ENCODE data around the gene CRACR2A.

Gene CRACR2A

DNA sequence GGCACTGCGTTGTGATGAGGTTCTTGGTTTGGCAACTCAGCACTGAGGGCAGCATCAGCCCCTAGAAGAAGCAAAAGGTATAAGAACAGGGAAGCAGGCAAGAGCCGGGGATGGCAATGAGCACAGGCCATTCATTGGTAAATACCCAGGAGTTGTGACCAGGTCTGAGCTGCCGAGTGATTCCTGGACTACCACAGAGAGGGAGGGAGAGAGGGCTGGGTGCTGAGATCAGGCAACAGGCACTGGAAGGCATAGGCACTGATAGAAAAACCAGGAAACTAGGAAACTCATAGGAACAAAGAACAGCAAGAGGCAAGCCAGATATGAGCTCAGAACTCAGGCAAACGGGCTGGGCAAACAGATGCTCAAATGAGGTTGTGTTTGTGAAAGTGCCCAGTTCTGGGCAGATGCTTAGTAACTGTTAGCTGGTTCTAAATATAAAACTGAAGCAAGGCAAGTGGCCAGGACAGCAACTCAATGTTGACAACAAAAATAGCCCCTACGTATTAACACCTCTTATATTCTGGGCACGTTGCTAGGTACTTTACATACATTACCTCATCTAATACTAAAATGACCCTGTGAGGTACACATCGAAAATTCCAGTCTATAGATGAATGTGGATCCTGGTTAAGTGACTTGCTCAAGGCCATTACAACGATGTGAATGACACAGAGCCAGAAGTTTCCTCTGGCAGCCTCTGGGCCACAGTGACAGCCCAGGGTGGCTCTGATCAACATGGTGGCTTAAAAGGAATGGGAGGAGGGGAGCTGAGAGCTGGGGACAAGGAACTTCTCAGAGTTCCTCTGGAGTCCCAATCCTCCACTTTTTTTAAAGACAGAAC, 140.8 kb downstream of the CRACR2A start:
- FAIRE-seq = no peak

DNA sequence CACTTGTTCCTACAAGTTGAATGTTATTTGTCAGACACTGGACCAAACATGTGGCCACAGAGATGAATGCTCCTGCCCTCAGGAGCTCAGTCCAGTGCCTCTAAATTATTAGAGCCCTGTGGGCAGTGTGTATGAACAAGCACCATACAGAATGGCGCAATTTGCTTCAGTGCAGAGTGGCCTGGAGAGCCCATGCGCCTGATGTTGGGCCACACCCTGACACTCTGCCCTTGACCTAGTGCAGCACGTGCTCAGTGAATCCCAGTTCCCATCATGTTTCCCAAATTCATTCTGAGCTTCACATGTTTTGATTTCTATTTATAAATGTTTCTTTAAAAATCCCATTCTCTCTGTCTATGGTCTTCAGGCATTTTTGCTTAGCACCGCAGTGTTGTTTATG, 145.1 kb downstream of the CRACR2A start:
- FAIRE-seq = no peak

DNA sequence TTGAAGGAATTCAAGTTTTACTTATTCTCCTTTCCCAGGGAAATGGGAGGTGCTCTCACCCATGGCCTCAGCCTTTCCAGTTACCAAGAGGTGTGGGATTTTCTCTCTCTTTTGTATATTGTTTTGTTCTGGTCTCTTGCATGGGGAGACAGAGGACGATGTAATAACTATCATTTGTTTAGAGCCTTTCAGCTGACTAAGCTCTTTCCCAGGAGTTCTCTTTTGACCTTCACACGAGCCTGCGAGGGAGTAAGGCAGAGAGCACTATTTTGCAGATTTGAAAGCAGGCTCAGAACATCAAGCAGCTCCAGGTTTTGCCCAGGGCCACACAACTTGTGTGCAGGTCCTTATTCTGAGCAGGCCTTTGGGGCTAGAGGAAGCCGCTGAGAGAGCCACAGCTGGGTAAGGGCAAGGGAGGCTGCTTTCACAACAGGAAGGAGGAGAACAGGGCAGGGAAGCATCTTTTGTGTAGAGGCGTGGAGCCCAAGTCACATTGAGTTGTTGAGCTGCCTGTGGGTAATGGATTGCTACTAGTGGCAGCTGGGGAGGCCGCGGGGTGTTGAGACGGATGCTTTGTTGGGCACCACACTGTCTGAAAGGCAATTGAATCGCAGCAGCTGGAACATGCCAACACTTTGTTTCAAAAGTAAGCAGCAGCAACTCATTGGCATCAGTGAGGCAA, 145.7 kb downstream of the CRACR2A start:
- no peak for FAIRE-seq

DNA sequence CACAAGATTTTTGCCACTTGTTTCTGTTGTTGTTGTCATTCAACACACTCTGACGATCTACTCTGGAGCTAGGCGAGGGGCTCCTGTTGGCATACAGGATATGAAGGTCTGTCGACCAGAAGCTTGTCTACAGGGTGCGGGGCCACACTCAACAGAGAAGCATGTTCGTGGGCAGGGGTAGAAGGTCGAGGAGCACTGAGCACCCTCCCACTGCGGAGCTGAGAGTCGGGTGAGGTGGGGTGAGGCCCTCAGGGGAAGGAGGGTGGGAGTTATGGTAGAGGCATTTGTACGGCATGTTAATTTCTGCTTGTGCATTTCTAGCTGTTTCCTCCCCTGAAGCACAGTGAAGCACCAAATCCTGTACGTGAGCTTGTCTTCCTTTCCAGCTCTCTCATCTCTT, 146.8 kb downstream of the CRACR2A start:
- FAIRE-seq = no peak

DNA sequence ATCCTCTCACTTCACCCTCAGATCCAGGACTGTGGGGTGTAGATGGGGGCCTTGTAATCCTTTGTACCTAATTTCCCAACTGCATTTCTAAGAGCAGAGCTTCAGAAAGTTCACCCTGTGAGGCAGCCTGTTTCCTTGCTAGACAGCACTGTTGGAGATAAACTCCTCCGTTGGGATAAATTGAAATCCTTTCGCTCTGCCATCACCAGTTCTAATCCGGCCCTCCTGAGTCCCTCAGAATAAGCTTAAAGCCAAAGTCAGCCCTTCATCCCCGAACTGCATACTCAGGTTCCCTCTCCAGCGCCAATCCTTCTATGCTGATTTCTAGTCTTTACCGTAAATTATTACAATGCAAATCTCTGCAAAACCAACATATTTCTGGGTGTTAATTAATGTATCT, 147.2 kb downstream of the CRACR2A start:
- FAIRE-seq = no peak

DNA sequence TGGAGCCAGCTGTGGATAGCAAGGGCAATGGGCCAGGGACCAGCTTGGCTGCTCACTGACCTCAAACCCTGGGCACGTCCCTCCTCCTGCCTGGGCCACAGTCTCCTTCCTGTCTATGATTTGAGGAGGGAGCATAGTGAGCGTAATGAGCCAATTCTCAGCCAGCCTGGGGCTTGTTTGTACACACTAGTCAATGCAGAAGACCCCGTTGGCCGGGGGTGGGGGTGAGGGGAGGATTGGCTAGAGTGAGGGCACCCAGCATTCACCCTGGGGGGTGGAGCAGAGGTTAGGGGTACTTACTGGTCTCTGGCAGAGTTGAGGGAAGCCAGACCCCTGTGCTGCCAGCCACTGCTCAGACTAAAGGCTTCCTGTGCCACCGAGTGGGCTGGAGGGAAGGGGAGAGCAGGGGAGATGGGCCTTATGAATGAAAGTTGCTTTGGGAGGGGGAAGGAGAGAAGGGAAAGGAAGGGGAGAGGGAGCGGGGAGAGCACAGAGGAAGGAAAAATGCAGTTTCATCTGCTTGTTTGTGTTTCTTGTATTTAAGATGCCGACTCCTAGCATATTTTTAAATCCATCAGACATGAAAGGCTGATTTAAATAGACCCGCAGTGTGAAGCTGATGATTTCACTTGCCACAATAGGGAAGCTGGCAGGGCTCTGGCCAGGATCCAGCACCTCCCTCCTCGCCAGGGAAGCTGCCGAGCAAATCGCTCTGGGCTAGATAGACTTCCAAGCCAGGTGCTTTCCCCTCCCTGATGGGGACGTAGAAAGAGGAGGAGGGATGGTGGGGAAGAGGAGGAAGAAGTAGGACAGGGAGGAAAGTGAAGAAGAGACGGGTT, 147.9 kb downstream of the CRACR2A start:
- no peak for FAIRE-seq

DNA sequence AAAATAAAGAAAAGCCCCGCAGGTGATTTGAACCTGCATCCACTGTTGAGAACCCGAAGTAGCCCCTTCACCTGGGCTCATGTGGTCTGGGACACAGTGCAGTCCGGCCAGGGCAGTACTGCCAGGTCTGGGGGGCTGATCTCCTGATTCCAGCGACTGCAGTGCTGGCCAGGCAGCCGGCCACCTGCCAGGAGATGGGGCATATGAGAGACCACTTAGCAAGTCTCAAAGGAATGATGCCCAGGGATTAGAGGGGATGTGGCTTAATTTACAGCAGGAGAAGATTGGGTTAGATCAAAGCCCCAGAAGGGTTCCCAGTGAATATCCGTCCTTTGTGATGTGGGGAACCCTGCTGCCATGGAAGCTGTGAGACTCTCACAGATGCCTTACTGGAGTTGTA, 148.6 kb downstream of the CRACR2A start:
- FAIRE-seq = no peak

DNA sequence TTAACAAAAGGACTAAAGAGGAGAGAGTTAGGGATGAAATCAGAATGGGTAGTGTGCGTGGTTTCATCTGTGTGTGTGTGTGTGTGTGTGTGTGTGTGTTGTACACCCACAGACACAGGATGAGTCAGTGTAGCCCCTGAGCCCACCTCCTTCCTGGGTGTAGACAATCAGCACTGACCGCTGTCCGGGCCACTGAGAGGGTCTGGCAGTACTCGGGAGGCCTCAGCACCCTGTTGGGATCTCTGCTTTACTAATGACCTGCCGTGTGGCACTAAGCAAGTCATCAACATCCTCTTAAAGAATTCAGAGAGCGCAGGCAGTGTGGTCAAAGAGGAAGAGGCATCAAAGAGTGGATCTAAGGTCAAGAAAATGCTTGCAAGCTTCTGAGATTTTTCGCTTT, 149.3 kb downstream of the CRACR2A start:
- no peak for FAIRE-seq

DNA sequence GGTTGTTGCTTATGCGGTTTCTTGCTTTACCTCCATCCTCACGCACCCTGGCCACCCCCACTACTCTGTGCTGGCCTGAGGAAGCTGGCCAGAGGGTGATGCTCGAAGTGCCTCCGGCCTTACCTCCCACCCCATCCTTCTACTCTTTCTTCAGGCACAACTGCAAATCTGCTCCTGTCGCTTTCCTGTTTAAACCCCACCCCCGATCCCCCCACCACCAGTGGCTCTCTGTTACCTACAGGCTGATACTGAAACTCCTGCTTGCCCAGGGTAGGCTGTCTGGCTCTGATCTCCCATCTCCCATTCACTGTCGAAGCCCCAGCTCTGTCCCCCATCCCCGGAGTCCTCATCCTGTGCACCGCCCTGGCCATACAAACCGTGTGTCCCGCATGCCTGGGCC, 150.4 kb downstream of the CRACR2A start:
- no peak for FAIRE-seq

DNA sequence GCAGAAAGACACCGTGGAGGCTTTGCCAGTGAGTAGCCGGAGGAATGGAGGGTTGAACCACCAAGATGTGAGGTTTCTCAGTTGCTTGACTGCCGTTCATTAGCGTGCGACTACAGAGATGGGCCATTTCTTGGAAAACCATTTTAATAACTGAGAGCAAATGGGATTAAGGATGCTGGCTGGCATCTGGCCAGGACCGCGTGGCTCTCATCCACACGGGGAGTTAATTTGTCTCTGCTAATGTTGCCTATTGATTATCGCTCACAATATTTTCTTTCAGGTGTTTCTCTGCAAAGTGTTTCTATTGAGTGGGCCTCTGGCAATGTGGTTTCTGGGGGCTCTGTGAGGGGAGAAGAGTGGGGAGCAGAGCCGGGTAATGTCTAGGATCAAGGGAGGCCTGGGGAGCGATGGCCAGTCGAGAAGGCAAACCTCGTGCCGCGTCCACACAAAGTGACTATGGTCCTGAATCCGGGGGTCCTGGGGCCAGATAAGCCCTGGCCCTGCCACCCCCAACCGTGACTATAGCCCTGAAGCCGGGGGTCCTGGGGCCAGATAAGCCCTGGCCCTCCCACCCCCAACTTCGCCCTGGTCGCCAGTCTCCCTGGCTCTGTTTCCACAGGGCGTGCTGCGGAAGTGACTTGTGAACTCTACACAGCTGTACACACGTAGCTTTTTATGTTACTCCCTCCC, 151.3 kb downstream of the CRACR2A start:
- FAIRE-seq = no peak

DNA sequence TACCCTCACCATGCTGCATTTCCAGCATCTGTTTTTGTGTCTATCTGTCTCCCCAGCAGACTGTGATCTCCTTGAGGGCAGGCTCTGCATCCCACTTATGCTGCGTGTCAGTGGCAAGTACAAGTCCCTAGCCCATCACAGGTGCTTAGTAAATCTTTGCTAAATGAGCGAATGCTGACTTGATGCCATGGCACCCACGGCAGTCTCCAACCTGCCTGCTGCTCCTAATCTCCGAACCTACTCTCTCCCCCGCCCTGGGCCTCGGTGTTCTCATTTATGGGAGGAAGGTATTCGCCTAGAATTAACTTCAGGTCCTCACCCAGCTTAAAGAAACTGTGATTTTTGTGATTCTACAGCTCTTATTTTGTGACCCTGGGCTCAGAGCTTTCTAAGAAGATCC, 152.0 kb downstream of the CRACR2A start:
- FAIRE-seq = no peak

DNA sequence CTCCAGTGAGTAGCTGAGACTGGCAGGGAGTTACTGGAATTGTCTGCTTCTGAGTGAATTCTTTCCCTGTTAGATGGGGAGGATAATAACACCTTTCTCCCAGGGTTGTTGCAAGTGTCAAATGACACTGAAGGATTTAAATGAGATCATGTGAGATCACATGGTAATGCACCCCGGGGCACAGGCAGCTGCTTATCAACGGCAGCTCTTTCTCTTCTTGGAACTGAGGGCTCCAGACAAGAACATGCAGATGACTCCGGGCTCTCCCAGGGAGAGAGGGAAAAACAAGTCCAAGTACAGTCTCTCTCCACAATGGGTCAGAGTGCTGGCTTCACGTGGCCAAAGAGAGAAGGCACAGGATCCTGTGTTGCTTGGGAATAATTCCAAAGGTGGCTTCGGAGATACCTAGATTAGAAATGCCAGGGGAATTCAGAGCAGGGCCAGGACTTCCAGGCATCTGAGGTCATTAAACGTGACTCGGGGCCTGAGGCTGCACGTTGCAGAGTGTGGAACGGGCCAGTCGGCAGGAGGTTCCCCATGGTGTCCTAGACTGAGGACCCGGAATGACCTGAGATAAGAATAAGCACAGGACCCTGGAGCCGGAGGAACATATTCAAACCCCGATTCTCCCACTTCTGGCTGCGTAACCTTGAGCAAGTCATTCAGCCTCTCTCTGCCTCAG, 152.7 kb downstream of the CRACR2A start:
- FAIRE-seq = no peak

DNA sequence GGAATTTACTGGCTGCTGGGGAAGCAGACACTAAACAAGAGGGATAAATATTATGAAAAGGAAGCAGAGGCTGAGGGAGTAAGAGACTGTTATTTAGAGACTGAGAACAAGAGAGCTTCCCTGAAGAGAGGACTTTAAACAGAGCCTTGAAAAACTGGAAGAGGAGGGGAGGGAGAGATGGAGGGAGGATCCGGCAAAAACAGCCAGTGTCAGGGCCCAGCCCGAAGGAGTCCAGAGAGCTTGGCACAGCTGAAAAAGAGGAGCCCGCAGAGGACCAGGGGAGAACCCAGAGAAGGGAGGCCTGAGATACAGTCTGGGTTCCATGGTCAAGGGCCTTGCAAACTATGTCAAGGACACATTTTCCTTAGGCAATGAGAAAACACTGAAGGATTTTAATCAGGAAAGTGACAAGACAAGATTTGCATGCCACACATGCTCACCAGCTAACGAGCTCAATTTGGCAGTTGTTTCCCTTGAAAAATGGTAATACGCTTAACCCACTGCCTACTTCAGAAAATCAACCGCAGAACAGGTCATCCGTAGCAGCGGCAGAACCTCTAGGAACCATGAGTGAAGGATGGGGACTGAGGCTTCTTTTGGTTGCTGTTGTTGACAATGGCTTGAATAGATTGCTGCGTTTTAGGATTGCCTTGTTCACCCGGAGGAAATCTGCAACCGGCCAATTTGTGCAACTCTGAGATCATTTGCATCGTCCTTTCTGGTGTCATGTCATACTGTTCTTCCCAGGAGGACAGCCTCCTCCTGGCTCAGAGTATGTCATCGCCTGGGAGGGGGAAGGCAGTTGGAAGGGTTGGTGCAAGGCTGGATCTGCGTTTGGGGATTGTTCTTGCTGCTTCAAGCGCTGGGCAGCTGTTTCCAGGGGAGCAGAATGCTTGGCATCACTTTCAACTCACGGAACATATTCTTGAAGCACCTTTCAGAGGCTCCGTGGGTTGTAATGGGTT, 153.7 kb downstream of the CRACR2A start:
- no peak for FAIRE-seq

DNA sequence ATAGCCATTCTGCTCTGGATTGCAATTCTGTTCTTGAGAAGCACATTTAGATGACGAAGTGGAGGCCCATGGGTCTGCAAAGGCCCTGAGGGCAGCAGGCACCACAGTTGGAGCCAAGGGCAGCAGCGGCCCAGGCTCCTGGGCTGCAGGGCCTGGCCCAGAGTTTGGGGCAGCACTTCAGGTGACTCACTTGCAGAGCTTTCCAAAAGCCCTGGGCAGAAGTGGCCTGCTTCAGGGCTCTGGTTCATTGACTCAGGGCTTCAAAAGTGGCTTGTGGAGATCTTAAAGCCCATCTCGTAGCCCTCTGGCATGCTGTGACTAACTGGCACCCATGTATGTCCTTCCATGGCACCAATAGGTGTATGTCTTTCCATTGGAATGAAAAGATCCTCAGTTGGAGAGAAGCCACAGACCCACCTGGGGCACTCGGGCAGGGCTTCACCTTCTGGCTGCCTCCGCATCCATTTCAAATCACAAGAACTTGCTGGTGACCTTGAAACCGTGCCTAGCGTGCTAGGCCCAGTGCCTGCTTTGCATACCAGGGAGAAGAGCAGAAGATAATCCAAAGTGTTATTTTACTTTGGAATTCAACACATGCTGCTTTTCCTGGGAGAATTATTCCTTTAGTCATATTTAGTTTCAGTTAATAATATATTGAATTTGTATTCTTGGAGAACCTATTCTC, 155.2 kb downstream of the CRACR2A start:
- FAIRE-seq = no peak

DNA sequence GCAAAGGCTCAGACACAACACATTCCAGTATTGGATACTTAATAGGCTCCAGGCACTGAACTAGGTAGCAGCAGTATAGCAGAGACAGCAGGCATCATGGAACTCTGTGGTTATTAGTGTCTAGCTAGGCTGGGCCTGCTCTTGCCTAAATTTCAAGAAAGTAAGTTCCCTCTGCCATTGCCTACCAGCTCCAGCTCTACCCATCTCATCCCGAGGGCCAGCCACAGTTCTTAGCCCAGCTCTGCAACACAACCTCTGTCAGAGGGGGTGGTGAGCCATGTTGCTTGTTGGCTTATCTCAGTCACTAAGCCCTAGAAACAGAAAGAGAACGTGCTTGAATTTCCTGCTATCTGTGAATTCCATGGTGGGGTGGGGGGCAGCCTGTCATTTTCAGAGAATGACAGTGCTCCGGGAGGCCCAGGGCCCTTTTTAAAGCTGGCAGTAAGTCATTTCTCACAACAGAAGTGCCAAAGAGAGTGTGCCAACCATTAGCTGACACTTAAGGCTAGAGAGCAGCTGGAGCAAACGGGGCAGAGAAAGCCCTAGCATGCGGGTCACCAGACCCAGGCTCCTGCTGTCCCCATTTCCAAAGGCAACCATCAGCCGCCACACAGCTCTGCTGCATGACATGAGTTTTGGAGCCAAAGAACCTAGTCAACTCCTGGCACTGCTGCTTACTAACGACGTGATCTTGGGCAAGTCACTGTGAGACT, 156.1 kb downstream of the CRACR2A start:
- FAIRE-seq = no peak

DNA sequence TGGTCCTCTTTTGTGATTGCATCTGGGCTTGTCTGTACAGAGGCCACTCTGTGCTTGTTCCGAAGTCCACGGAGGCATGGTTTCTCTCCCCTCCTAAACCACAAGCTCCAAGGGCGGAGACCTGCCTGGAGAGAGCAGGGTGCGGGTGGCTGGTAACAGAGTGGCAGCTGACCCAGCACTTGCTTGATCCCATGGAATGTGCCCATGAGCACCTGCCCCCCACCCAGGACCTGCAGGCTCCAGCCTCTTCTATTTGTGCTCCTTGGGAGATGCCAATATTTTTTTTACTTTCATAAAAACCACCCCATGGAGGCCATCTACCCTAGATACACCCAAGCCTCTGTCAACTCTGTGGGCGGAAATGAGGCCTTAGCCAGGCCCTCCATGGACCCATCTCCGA, 157.2 kb downstream of the CRACR2A start:
- no peak for FAIRE-seq

DNA sequence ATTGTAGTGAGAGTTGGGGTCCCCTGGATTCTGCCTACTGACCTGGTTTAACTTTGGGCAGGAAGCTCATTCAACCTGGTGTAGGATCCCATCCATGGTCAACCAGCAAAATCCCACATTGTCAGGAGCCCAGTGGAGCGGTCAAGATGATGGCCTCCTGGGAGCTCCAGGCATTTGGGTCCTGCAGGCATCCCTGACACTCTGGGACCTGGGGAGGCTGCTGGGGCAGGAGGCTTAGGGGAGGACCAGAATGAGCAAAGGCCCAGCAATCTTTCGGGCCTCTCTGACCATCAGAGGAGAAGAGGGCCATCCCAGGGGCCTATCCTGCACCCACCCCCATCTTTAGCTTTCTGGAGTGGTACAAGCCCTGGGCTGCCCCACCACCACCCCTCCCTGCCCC, 157.9 kb downstream of the CRACR2A start:
- FAIRE-seq = no peak

DNA sequence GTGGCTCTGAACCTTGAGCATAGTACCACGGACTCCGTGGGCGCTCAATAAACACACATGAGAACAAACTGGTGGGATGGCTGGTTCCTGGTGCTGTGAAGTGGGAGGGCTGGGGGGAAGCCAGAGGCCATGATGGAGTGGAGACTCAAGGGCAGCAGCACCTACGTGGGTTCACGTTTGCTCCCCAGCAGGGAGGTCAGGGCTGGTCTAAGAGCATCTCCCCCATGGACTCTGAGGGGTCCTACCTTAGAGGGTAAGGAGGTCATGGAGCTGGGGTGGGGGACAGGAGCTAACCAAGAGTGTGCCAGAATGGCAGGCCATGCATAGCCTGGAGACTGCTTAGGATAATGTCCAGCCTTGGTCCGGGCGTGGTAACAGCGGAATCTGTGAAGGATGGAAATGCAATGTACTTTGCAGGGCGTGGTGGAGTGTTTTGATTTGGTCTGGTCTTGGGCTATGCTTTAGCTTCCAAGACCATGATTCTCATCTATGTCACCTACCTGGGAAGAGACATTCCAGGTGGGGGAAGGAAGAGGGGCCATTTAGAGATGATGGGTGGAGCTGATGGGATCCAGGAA, 158.9 kb downstream of the CRACR2A start:
- FAIRE-seq = no peak

DNA sequence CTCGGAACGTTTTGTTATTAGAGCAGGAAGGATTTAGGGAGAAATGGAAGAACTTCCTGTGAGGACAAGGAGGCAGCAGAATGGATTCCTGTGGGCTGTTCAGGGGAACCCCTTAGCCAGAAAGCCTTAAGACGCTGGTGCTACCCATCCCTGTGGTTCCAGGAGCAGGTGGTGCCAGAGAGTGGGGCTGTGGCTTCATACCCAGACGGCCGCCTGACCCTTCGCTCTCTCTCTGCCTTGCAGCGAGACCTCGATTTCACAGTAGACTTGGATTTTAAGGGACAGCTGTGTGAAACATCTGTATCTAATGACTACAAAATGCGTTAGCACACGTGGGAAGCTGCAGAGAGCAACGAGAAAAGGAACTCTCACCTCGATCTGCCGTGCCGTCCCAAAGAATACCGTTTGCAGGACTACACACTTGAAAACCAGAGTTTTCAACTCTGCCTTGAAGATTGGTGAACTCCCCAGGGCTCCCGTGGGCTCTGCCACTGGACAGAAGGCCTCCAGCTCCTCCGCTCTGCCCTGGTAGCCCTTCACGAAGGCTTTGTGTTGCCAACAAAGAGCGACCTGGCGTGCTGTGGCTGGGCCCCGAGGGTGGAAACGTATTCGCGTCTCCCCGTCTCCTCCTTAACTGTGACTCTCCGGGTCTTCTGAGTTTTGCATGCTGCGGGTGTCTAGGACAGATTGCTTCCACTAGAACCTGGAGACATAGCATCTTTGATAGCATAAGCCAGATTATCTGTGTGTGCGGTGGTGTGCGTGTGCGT, 159.9 kb downstream of the CRACR2A start:
- no peak for FAIRE-seq
